GM18951 (cell line): ENCODE data around the gene OR10T2.
"Not testable (repeated sequence)": the region's sequence is repeated elsewhere in the genome, so short reads cannot be mapped to it uniquely, and the experiment has no call there.

ENCODE experiments used
- POLR2A ChIP-seq: IDR thresholded peaks from 4 replicates; pipeline ENCODE4 v1.6.1; 2011; ENCODE audit warnings: mild to moderate bottlenecking; ENCODE audit not compliant: insufficient read length, insufficient read depth; ENCODE audit errors: extremely low read depth
- in situ Hi-C: fragments of 300-500 bp; cut with MboI; formaldehyde crosslinking; loops from one replicate; pipeline ENCODE4 v1.12.0; 2022; ENCODE audit warnings: low sequenced_read_pairs, mixed read lengths, inconsistent platforms; ENCODE audit not compliant: unreplicated experiment

Gene OR10T2

GRCh38 chr1:158398818-158399514 is at the start of gene OR10T2:
Gene OR10T2 (minus strand): TSS chr1:158399466. CDS start chr1:158399466, 0 bp downstream.
- in situ Hi-C loops: no loop called here
- no peak for TF ChIP-seq POLR2A

- TF ChIP-seq POLR2A: no peak
- in situ Hi-C loops: no loop called here
These were observed 46.1 kb upstream of the OR10T2 start for GRCh38 chr1:158445376-158445775.

- TF ChIP-seq POLR2A: no peak
These were observed 35.5 kb upstream of the OR10T2 start for GRCh38 chr1:158434741-158435140.

GRCh38 chr1:158430163-158430562 is 30.9 kb upstream of the OR10T2 start:
- in situ Hi-C loops: not testable (repeated sequence)

More at GRCh38 chr1:158434741-158435140, 35.5 kb upstream of the OR10T2 start:
- in situ Hi-C loops: no loop called here

GRCh38 chr1:158426137-158426536 is 26.9 kb upstream of the OR10T2 start, which contains the start of gene OR10K2:
Gene OR10K2 (minus strand): TSS chr1:158426237. CDS start chr1:158420866, 5,371 bp downstream.
- in situ Hi-C loops: no loop called here
- TF ChIP-seq POLR2A: no peak

GRCh38 chr1:158425027-158425426 is 25.8 kb upstream of the OR10T2 start:
- in situ Hi-C loops: no loop called here
- TF ChIP-seq POLR2A: no peak

GRCh38 chr1:158422212-158422611 is 22.9 kb upstream of the OR10T2 start:
- no peak for TF ChIP-seq POLR2A
- in situ Hi-C loops: no loop called here

GRCh38 chr1:158417586-158417985 is 18.3 kb upstream of the OR10T2 start:
- in situ Hi-C loops: no loop called here
- TF ChIP-seq POLR2A: no peak

- in situ Hi-C loops: no loop called here
- no peak for TF ChIP-seq POLR2A
These were observed 15.5 kb upstream of the OR10T2 start for GRCh38 chr1:158414651-158415345.

GRCh38 chr1:158407092-158407491 is 7.8 kb upstream of the OR10T2 start:
- no peak for TF ChIP-seq POLR2A
- in situ Hi-C loops: no loop called here

- no peak for TF ChIP-seq POLR2A
- in situ Hi-C loops: no loop called here
These were observed 1.6 kb upstream of the OR10T2 start for GRCh38 chr1:158400871-158401270.

- no peak for TF ChIP-seq POLR2A
- in situ Hi-C loops: no loop called here
These were observed 2.6 kb downstream of the OR10T2 start for GRCh38 chr1:158396646-158397045.

GRCh38 chr1:158393476-158393875 is 5.8 kb downstream of the OR10T2 start:
- no peak for TF ChIP-seq POLR2A
- in situ Hi-C loops: no loop called here

- TF ChIP-seq POLR2A: no peak
These were observed 8.2 kb downstream of the OR10T2 start for GRCh38 chr1:158391099-158391498.

More at GRCh38 chr1:158391099-158391498, 8.2 kb downstream of the OR10T2 start:
- in situ Hi-C loops: no loop called here
